NCI-H510A treated with DMSO at 0.1 percent for 48 hours (cell line): Measurements from ENCODE around the gene SEC24A.
"Not testable (repeated sequence)": the region's sequence is repeated elsewhere in the genome, so short reads cannot be mapped to it uniquely, and the experiment has no call there.

Experiments used
- DNase-seq: peaks from one replicate; lab custom pipeline; 2025; lab: John Stamatoyannopoulos, UW

The SEC24A gene

DNA sequence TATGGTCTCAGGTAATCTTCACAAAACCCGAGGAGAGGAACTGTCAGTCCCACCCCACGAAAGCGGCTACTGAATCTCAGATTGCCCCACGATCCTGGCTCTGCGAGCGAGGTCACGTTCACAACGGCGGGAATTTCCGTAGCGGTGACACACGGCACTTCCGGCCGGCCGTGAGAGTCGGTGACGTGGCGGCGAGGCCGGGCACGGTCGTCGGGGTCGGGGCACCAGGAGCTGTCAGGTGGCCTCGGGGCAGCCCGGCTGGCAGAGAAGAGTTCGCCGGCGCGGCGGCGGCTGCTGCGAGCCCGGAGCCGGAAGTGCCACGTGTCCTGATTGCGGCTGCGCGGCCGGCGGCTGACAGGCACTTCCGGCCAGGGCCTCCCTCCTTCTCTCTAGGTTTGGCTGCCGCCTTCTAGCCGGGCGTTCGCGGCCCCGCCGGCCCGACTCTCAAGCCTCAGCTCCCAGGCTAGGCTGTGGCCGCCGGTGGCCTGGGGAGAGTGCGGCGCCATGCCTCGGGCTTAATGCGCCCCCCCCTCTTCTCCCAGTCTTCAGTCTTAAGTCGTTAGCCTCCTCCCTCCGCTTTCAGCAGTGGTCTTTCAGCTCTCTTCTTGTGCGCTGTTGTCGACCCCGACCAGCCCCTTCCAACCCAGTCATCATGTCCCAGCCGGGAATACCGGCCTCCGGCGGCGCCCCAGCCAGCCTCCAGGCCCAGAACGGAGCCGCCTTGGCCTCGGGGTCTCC lies at the start of gene SEC24A:
SEC24A (plus strand) TSS at position 361 of the 738 bp plus-strand sequence; CDS start at position 653, 292 bp downstream.
- peak; percentile 79 for DNase-seq

DNA sequence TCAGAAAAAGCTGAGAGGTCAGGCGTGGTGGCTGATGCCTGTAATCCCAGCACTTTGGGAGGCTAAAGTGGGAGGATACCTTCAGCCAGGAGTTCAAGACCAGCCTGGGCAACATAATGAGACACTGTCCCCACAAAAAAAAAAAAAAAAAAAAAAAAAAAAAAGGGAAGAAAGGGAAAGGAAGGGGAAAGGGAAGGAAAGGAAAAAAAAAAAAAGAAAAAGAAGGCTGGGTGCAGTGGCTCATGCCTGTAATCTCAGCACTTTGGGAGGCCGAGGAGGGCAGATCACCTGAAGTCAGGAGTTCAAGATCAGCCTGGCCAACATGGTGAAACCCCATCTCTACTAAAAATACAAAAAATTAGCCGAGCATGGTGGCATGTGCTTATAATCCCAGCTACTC lies 48.8 kb upstream of the SEC24A start:
- not testable (repeated sequence) for DNase-seq

DNA sequence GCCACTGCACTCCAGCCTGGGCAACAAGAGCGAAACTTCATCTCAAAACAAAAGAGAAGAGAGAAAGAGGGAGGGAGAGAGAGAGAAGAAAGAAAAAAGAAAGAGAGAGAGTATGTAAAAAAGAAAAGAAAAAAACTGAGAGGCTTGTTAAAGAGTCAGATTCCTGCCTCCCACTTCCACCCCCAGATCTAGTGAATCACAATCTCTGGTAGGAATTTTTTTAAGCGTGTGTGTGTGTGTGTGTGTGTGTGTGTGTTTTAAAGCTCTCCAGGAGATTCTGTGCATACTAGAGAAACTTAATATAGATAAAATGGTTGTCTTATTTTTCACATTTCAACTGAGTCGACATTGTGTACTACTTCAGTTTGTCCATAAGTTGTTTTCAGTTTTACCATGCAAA lies 48.0 kb upstream of the SEC24A start:
- no peak for DNase-seq

GRCh38 chr5:134603059-134603458 lies 45.5 kb upstream of the SEC24A start:
- DNase-seq, result no peak

GRCh38 chr5:134604908-134605307 lies 43.7 kb upstream of the SEC24A start:
- no peak for DNase-seq

GRCh38 chr5:134606726-134607125 lies 41.9 kb upstream of the SEC24A start:
- no peak for DNase-seq

DNA sequence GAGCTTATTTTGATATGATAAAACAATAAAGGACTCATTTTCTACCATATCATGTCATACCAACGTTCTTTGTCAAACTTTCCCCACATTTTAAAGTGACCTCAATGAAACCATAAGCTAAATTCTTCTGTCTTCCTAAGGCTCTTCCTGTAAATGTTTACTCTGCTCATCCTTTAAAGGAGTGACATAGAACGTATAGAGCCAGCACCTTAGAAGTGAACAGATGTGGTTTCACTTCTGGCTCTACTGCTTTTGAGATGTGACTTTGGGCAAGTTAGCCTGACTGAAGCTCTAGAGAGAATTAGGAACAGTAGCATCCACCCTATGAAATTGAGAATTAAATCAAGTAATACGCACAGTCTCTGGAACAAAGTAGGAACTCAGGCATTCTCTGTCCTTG lies 40.0 kb upstream of the SEC24A start:
- DNase-seq, result no peak

DNA sequence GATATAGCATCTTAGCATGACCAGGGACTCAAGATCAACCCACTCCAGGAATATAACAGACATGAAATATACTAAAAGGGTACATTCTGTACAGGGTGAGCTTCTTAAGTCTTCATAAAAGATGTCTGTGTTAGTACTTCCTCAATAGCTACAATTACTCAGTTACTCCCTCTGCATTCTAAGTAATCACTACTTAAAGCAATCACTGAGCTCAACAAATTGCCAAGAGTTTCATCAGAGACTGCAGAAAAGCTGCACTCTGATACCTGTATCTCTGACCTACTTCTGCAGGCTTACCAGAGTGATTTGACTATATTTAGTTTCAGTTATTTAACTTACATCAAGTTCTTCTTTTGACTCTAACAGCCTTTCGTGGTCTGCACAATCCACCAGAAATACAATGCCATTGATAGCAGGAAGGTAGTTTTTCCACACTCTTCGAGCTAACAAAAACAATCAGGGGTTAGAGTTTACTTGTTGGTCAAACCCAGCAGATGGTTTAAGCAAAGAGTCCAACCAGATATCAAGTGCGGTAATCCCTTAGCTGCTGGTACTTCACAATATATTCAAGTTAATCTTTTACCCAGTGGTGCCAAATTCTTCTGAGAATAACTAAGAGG lies 39.2 kb upstream of the SEC24A start:
- DNase-seq, result no peak

DNA sequence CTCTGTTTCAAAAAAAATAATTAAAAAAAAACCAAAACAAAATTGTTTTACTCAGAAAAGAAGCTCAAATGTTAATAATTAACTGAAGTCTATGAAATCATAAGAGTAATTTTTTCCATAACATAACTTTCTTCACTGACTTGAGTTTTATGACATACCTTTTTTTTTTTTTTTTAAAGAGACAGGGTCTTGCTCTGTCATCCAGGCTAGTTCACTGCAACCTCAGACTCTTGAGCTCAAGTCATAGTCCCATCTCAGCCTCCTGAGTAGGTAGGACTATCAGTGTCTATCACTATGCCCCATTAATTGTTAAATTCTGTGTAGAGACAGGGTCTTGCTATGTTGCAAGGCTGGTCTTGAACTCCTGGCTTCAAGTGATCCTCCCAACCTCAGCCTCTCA lies 37.9 kb upstream of the SEC24A start:
- DNase-seq, result no peak

GRCh38 chr5:134611515-134611914 lies 37.1 kb upstream of the SEC24A start:
- DNase-seq, result no peak

DNA sequence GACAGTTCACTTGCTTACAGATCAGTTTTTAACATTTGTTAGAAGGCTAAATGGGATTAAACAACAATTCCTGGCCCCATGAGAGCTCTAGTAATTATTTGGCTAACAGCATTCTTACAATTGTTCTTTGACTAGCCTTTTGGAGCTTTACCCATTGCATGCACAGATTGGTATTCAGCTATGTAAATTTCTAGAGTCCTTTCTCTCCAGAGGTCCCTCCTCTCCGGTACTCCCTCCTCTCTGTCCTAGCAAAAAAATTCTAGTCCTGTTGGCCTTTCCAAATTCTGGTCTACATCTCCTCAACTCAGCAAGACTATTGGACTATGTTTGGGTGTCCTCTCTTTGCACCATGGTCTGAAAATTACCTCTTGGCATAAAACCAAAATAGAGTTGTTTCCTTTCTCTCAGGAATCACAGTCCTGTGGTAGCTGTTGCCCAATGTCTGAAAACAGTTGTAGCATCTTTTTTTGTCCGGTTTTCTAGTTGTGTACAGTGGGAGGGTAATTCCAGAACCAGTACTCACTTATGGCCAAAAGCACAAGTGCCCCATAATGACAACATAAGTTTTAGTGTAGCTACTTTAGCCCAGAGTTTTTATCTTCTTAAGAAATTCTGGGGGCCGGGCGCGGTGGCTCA lies 34.0 kb upstream of the SEC24A start:
- no peak for DNase-seq

- no peak for DNase-seq
Measured at GRCh38 chr5:134620634-134621033, 28.0 kb upstream of the SEC24A start.

GRCh38 chr5:134625559-134625958 lies 23.0 kb upstream of the SEC24A start:
- DNase-seq, result no peak

DNA sequence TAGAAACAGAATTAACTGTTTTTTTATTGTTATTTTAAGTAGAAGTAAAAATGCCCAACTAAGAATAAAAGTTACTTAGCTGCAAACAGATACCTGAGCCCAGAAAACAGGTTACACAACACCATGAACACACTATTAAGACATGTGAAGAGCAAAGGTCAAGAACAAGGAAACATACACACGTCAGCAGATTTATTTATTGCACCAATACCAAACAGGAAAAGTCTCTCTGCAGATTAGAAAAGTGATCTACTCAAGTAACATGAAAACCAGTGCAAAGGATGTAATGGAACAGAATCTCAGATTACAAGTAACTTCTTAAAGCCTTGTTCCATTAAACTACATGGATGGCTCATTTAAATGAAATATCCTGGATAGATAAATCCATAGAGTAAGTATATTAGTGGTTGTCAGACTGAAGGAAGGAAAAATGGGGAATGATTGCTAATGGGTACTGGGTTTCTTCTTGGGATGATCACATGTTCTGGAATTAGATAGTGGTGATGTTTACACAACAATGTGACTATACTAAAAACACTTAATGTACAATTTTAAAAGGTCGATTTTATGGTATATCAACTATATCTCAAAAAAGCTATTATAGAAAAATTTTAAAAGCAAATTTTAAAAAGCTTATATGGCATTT lies 22.1 kb upstream of the SEC24A start:
- peak; percentile 12 for DNase-seq

DNA sequence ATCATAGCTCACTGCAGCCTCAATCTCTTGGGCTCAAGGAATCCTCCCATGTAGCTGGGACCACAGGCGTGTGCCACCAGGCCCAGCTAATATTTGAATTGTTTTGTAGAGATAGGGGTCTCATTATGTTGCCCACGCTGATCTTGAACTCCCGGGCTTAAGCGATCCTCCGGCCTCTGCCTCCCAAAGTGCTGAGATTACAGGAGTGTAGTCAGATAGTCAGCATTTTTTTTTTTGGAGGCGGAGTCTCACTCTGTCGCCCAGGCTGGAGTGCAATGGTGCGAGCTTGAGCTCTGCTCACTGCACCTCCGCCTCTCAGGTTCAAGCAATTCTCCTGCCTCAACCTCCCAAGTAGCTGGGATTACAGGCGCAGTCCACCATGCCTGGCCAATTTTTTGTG lies 14.4 kb upstream of the SEC24A start:
- DNase-seq, result no peak

DNA sequence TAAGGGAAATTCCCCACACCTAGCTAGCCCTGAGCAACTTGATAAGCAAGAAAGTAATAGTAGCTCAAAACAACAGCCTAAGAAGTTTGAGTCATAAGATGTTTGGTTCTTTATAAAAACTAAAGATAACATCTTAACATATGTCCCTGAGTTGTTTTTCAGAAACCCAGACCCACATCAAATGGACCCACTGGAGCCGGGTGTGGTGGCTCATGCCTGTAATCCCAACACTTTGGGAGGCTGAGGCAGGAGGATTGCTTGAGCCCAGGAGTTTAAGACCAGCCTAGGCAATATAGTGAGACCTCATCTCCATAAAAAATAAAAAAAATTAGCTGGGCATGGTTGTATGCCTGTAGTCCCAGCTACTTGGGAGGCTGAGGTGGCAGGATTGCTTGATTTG lies 13.2 kb upstream of the SEC24A start:
- DNase-seq, result not testable (repeated sequence)

GRCh38 chr5:134637116-134637721 lies 11.4 kb upstream of the SEC24A start:
- DNase-seq, result no peak

GRCh38 chr5:134638760-134639201 lies 9.8 kb upstream of the SEC24A start:
- no peak for DNase-seq

GRCh38 chr5:134642931-134643530 lies 5.6 kb upstream of the SEC24A start:
- no peak for DNase-seq

GRCh38 chr5:134647750-134648424 lies 698 bp upstream of the SEC24A start:
- DNase-seq, result no peak

- DNase-seq, result no peak
Measured at GRCh38 chr5:134649163-134649835, 714 bp downstream of the SEC24A start.
